GF-D8 (cell line): ENCODE data around the gene FMNL2.

Experiments used
- DNase-seq: peaks from one replicate; lab custom pipeline; 2025; lab: John Stamatoyannopoulos, UW

Gene FMNL2

DNA sequence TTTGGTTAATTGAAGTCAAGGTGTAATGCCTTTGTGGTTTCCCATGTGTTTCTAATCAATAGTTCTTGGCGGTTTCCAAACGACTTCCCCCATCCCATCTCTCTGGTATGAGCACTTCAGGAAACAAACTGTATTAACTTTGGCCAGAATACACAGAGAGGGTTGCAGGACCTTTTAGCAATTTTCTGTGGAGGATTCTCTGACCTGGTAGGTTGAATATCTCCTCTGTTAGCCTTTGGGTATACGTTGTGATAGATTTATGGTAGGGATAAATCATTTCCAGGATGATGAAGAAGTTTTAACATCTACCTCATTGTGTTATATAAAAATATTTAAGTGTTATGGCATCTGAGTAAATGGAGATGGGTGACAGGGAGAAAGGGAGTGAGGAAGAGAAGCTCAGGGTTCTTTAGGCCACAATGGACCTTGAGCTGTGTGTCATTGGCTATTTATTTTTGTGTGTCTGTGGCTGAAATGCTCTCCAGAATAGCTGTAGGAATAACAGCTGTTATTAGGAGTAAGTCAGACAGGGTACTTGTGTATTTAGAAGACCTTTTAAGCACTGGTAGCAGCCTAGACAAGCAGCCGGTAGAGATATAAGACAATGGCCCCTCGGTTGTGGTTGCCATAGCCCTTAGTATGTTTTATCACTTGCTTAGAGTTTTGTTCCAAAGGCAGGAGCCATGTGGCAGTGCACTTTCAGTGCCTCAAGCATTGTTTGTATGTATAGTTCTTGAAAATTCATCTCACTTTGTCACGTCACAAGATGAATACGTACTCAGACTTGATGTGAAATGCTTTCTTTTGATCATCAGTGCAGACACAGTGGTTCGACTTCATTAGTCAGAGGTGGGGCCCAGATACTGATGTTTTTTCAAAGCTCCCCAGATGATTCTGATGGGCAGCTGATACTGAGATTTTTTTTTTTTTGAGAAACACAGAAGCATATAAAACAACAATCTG, 91.1 kb downstream of the FMNL2 start:
- DNase-seq, result no peak

DNA sequence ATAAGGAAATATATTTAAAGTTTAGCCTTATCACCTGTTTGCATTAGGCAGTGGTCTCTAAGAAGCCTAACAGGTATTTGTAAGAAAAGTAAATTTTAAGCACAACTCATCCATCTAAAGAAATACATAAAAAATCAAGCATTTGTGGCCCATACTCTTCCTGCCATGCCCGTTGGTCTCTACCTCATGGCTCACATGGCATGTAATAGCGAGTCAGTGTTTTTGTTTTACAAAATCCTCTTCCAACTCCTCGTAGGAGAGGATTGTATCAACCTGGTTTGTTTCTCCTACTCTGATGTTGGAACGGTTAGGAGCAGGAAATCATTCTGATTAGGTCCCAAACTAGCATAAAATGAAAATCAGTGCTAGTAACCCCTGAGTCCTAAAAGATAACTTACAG, 91.8 kb downstream of the FMNL2 start:
- no peak for DNase-seq

DNA sequence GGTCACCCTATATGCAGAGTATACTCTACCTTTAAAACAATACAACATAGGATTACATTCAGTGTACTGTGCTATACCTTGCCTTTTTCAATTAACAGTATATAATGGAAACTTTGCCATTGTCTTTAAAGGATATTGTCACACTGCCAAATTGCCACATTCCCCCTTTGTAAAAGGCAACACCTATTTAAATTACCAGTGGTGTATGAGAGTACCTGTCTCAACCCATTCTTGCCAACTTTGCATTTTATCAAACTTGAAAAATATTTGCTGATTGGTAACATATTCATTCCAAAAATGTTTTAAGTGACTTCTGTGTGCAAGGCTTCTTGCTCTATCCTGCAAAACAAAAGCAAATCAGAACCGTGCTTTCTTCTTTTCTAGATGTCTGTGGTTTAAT, 92.9 kb downstream of the FMNL2 start:
- no peak for DNase-seq

DNA sequence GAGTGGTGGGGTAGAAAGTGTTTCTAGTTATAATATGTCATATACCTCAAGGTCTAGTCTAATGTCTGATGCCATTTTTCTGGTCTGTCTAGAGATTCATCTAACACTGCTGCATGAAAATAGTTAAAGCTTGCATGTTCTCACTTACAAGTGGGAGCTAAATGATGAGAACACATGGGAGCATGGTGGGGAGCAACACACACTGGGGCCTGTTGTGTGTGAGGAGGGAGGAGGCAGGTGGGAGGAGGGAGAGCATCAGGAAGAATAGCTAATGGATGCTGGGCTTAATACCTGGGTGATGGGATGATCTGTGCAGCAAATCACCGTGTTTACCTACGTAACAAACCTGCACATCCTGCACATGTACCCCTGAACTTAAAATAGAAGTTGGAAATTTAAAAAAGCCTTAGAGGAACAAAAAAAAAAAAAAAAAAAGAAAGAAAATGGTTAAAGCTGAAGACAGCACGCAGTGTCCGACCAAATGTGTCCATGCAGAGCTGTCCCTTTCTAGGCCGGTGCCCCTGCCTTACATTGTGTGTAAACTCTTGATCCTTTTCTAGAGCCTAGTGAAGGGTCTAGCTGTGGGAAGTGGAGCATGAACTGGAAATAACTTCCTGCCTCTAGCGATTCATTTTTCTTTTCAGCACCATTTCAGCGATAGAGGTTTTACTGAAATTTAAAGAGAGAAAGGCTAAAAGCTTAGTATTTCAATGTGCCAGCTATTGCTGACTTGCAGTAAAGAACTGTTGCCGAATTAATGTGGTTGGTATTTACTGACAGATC, 94.0 kb downstream of the FMNL2 start:
- no peak for DNase-seq

DNA sequence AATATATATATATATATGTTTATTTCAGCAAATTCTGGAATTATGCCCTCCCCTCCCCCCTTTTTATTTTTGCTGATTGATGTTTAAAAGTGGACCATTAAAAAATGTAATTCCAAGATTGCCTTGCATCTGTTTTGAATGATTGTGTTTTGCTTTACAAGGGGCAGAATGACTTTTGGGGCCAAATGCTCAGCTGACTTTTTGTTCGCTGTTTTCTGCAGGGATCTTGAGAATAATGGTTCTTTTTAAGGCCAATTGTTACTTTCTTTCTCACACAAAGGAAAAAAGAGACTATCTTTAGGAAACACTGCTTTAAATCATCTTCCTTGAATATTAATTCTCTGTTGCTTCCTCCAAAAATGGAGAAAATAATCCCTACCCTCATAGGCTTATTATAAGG, 95.9 kb downstream of the FMNL2 start:
- no peak for DNase-seq

DNA sequence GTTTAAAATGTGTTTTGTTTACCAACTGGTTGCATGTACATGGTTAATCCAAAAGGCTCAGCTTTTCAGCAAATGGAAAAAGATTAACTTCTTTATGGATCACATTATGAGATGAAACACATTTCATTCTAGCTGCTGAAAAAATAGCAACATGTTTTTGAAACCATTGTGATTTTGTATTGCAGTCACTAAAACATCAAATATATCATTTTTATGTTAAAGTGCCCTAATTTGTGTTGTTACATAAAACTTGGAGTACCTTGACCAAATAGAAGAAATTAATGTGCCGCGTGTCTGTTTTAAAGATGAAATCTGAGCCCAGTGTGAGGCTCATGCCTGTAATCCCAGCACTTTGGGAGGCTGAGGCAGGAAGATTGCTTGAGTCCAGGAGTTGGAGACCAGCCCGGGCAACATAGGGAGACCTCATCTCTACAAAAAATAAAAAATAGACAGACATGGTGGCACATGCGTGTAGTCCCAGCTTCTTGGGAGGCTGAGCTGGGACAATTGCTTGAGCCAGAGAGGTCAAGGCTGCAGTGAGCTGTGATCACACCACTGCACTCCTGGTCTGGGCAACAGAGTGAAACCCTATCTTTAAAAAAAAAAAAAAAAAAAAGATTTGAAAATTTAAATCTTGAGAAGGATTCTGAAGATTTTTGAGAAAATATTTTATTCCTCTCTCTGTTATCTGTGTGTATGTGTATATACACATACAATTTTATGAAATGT, 96.6 kb downstream of the FMNL2 start:
- no peak for DNase-seq

DNA sequence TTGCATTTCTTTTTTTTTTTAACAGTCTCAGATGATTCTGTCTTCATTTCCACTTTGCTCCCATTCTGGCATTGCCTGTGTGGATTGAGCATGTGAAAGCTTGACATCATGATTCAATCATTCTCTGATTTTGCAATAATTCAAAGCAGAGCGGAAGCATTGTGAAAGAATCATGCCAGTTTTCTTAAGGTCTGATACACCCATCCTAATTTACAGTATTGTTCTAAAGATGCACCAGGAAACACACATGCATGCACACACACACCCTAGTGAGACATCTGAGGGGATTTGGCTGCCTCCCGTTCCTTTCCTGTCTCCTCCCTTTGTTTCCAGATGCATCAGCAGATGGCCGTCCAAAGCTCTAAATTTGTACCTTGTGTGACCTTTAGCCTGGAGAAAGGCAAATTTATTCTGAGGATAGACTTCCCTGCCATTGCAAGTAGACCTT, 97.3 kb downstream of the FMNL2 start:
- no peak for DNase-seq

DNA sequence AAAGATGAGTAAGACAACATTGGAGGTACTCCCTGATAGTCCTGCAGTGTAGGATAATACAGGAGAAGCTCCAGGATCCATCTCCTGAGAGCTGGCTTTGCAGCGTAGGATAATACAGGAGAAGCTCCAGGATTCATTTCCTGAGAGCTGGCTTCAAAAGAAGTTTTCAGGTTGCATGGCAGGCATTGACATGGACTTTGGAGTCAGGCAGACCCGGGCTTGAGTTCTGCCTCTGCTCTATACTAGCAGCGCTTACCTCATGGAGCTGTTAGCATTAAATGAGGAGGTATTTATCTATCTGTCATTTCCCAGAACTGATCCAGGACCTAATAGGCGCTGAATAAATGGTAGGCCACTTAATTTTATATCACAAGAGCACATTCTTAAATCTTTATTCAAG, 97.8 kb downstream of the FMNL2 start:
- no peak for DNase-seq

DNA sequence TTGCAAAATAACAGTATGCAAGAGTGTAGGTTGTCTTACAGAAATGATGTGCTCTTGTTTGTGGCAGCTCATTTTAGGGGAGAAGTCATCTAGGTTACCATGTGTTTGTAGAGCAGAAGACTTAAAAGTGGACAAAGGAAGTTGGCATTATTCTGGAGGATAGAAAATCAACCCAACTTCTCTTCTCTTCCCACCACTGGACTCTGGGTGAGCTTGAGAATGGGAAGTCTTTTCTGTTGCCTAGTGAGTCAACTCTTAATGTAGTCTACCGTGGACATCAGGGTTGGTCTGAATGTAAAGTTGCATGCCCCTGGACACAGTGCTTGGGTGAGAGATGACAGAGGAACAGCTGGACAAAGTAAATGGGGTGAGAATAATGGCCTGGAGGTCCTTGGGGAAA, 98.3 kb downstream of the FMNL2 start:
- DNase-seq, result no peak

DNA sequence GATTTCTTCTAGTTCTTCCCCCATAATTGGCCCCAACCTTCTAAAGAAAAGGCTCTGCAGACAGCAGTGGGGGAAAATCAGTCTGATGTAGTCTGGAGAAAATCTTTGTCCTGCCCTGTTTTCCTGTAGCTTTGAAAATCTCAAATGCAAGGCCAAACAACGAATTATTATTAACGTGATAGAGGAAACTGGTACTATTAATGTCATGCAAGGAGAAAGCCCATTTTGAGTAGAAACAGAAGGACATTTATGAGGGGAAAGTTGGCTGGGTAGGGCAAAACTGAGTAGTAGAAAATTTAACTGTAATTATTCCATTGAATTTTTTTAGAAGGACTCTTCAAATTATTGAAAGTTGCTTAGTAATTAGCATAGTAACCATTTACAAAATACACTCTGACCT, 98.8 kb downstream of the FMNL2 start:
- DNase-seq, result no peak

DNA sequence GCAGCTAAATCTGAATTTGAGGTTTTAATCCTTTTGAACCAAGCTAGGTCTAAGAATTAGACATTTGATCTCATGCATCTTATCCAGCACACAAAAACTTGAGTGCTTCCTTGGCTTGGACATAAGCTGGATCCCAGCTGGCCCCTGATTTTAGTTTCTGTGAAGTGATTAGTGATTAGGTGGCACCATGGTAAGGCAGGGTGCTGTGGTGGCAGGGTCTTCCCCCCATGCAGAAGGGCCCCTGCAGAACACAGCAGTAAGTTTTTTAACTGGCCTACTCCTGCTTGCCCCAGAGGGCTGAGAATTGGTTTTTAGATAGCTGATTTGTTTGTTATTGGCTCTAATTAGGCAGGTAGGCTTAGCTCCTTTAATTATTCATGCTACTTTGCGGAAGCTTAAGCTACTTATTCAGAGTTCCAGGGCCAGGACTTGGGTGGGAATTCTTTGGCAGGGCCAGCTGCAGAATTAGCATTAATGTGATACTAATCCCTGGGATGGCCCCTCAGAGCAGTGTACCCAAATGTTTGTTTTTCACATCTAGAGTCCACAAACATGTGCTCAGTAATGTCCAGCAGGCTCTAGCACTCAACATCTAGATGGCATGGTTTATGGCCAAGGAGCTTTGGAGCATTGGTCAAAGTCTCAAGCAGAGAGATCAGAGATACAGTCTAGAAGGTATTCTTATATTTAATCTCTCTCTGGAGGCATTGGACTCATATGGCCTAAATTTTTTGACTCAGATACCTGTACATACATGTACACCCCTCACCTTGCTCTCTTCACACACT, 99.6 kb downstream of the FMNL2 start:
- DNase-seq, result no peak

DNA sequence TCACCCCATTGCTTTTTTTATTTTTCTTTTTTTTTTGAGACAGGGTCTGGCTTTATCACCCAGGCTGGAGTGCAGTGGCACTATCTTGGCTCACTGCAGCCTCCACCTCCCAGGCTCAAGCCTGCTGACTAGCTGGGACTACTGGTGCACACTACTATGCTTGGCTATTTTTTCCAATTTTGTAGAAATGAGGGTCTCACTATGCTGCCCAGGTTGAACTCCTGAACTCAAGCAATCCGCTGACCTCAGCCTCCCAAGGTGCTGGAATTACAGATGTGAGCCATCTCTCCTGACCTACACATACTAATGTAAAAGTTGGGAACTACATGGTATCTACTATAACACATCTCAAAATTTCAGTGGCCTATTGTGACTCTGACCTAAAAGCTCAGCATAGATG, 101.2 kb downstream of the FMNL2 start:
- DNase-seq, result no peak

DNA sequence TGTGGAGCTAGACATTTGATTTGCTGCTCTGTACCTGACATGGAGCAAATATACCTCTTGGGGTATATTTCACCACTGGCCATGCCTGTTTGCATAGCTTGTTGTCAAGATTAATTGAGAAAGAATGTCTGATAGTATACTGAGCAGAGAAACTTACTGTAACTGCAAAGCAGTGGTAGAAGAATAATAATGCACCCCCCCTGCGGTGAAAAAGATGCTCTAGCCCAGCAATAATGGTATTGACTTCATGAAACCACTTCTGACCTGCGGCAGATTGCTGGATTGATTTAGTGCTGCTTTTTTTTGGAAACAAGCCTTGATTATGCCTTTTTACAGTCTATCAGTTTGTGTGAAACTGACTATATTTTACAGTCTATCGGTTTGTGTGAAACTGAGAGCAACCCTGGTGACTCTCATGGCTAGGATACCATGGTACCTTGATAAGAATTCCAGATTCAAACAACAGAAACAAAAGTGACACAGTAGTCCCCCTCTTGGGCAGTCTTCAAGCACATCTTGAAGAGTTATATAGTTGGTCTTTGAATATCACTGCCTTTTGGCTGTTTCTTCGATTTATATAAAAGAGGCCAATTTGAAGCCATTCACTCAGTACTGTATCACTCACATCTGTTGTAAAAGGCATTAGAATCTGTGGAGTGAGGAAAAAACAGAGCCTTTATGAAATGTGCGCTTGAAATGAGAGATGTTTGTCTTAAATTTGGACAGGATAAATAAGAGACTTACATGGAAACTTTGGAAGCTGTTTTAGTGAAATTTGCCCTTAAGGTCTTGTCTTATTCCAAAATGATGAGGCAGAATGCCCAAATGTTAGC, 102.5 kb downstream of the FMNL2 start:
- no peak for DNase-seq

DNA sequence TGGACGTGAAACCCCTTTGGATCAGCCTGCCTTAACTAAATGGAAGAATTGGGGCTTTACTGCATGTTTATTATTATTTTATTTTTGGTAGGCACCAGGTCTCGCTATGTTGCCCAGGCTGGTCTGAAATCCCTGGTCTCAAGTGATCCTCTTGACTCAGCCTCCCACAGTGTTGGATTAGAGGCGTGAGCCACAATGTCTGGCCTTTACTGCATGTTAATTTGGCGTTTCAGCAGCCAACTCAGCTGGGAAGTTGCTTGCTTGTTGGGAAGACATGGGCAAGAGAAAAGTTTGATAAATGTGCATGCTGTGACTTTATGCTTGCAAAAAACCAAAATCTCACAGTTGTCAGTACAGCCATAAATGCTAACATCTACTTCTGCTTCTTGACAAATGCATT, 105.1 kb downstream of the FMNL2 start:
- DNase-seq, result no peak

DNA sequence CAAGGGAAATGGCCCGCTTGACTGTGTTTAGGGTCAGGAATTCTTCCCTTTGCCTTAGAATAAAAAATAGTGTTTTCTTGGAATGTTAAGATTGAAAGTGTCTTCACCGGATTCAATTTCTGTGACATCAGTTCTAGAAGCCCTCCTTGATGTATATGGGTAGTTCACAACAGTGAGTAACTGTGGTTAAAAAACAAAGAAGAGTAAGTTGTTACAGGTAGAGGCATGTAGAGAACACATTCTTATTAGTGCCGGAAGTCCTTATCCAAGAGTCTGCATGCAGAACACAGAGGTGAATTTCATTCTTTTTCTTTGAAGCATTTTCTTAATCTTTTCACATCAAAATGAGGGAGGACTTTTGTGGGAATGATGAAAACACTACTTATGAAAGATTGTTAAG, 105.5 kb downstream of the FMNL2 start:
- DNase-seq, result no peak

DNA sequence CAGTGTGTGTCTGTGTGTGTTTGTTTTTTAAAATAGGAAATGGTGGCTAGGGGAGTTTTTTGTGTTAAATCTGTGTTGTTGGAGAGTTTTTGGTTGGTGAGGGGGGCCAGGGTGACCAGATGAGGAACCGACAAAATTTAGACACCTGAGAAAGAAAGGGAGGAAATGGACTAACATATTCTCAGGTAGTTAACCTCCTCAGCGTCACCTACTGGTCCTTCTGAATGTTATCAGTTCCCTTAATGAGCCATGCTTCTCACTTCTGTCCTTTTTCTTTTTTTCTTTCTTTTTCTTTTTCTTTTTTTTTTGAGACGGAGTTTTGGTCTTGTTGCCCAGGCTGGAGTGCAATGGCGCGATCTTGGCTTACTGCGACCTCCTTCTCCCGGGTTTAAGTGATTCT, 107.0 kb downstream of the FMNL2 start:
- no peak for DNase-seq

DNA sequence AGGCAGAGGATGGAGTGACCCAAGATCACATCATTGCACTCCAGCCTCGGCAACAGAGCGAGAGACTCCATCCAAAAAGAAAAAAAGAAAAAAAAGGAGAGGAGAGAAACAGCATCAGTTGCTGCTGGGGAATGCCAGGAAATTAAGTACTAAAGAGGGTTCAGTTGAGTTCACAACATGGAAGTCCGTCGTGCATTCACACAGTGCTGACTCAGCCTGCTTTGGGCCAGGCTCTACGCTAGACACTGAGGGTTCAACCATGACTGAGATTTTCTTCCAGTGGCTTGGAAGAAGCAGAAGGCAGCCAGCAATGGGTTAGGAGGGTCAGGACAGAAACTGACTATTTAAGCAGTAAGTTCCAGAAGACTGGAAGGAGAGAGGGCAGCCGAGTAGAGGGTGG, 108.8 kb downstream of the FMNL2 start:
- no peak for DNase-seq

DNA sequence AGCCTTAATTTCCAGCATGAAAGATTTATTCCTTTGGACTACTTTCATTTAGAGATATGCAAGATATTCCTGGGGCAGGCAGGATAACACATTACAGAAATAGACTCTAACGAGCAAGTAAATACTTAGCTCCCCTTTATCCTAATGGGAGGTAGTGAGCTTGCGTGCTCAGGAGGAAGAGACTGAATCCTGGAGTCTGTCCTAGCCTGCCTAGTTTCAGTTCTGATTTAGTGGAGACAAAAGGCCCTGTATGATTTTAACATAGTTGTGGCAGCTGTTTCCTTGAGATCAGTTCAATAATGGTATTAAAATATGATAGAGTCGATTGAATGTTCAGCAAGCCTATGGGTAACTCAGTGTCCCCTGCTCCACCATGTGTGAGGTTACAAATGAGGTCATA, 109.5 kb downstream of the FMNL2 start:
- DNase-seq, result no peak

DNA sequence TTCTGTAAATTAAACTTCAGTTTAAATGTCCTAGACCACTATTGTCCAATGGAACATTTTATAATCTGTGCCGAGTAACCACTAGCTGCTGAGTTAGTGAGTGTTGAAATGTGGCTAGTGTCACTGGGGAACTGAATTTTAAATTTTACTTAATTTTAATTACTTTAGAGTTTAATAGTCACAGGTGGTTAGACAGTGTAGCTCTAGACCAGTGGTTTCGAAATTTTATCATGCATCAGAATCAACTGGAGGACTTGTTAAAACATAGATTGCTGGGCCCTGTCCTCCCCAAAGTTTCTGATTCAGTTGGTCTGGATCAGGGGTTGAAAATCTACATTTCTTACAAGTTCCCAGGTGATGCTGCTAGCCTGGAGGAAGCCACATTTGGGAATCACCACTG, 110.4 kb downstream of the FMNL2 start:
- no peak for DNase-seq

DNA sequence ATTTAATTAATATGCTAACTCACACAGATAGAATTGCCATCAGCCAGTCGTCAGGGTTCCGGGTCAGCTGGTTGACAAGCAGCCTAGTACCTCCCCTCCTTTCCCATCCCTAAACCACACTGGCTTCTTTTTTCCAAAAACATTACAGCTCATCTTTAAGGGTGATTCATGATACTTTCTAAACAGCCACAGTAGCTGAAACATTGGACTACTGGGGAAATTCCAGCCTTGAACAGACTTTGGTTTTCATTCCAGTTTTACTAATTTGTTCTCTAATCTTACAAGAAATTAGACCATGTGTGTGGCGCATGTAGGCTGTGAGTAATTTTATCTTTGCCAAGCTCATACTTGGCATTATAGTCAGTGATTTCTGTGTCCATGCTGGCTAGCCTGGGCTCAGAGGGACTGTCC, 110.8 kb downstream of the FMNL2 start:
- no peak for DNase-seq

DNA sequence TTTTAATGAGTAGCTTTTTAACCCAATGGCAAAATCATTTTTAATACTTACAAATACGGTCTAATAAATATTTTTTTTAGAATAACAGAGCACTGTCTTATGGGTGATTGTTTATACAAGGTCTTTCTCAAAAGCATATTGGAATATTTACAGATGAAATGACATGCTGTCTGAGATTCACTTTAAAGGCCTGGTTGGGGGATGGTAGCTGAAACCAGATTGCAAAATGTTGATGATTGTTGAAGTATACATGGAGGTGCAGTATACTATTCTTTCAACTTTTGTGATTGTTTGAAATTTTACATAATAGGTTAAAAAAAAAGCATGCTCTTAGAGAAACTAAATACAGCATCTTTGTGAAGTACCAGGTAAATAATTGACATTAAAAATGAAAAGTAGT, 111.2 kb downstream of the FMNL2 start:
- no peak for DNase-seq
